ENCODE data around the gene KRT83. TPM values are rescaled to one million over a fixed set of nuclear protein-coding genes. Genes with fewer than 3 reads are reported as not detected.

The KRT83 gene
- total RNA-seq, 1 donor from 2014 or later = not detected

GRCh38 chr12:52313926-52314325, 7.3 kb downstream of the KRT83 start:
- Histone ChIP-seq H3K9me3 (no peaks in the 10 kb centered on the region), H3K4me3 (no peak overlapping the region), H3K27ac (no peak overlapping the region), H3K36me3 (no peaks in the 10 kb centered on the region), H3K27me3 (no peaks in the 10 kb centered on the region), H3K4me1 (no peaks in the 10 kb centered on the region)
- intact Hi-C loops (cut with DNase I) = no loop called here
- no peak for TF ChIP-seq CTCF (IDR thresholded peaks at IDR 0.05)
- peak in 1 of 2 donors; percentile 53 for DNase-seq (ENCODE audit: low spot score in 2 of 2)

DNA sequence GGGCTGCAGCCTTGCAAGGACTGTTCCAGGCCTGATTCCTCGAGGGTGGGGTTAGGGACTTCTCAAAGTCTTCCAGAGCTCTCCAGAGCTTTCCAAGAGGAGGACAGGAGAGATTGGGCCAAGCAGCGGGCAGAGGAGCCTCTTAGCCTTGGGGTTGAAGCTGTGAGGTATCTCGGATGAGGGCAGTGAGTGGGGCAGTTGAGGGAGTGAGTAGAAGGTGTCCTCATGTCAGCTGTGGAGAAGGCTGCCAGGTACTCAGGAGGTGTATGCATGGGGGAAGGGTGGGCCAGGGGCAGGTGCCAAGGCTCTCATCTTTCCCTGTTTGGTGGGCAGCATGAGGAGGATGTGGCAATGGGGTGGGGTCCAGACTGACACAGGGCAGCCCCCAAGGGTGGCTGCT, 7.7 kb downstream of the KRT83 start:
- Histone ChIP-seq H3K27me3 (no peaks in the 10 kb centered on the region), H3K4me1 (no peaks in the 10 kb centered on the region), H3K27ac (no peak overlapping the region), H3K9me3 (no peaks in the 10 kb centered on the region), H3K4me3 (no peak overlapping the region), H3K36me3 (no peaks in the 10 kb centered on the region)
- TF ChIP-seq CTCF (IDR thresholded peaks at IDR 0.05) = no peak
- peak in 1 of 2 donors; percentile 45 for DNase-seq (ENCODE audit: low spot score in 2 of 2)
- intact Hi-C loops (cut with DNase I) = no loop called here

GRCh38 chr12:52312086-52312485, 9.1 kb downstream of the KRT83 start:
- H3K9me3 ChIP-seq = no peaks in the 10 kb centered on the region
- no peak for TF ChIP-seq CTCF (IDR thresholded peaks at IDR 0.05)
- intact Hi-C loops (cut with DNase I) = no loop called here
- no peak overlapping the region for H3K4me3 ChIP-seq
- H3K4me1 ChIP-seq = peaks cover 4 to 5% of the 10 kb centered on the region in 2 donors
- no peak for DNase-seq (ENCODE audit: low spot score in 2 of 2)
- no peak overlapping the region for H3K27ac ChIP-seq
- H3K36me3 ChIP-seq = no peaks in the 10 kb centered on the region
- H3K27me3 ChIP-seq = no peaks in the 10 kb centered on the region

DNA sequence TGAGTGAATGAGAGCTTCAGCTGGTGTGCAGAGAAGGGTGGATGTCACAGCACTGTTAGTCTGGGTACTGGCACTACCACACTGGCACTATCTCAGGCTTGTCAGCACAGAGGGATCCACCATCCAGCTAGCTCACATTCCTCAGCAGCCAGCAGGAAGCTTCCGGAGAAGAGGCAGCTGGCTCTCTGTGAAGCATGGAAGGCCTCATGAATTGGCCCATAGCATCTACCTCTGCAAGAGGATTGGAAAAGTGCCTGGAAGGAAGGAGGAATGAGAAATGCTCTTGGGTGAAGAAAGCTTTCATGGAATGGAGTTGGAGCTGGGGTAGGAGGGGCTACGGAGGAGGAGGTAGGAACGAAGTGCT, 9.9 kb downstream of the KRT83 start:
- no peaks in the 10 kb centered on the region for H3K9me3 ChIP-seq
- no peak for DNase-seq (ENCODE audit: low spot score in 2 of 2)
- TF ChIP-seq CTCF (IDR thresholded peaks at IDR 0.05) = no peak
- no peak overlapping the region for H3K27ac ChIP-seq
- intact Hi-C loops (cut with DNase I) = no loop called here
- no peak overlapping the region for H3K4me3 ChIP-seq
- no peaks in the 10 kb centered on the region for H3K27me3 ChIP-seq
- no peaks in the 10 kb centered on the region for H3K36me3 ChIP-seq
- peaks cover 4 to 5% of the 10 kb centered on the region in 2 donors for H3K4me1 ChIP-seq

DNA sequence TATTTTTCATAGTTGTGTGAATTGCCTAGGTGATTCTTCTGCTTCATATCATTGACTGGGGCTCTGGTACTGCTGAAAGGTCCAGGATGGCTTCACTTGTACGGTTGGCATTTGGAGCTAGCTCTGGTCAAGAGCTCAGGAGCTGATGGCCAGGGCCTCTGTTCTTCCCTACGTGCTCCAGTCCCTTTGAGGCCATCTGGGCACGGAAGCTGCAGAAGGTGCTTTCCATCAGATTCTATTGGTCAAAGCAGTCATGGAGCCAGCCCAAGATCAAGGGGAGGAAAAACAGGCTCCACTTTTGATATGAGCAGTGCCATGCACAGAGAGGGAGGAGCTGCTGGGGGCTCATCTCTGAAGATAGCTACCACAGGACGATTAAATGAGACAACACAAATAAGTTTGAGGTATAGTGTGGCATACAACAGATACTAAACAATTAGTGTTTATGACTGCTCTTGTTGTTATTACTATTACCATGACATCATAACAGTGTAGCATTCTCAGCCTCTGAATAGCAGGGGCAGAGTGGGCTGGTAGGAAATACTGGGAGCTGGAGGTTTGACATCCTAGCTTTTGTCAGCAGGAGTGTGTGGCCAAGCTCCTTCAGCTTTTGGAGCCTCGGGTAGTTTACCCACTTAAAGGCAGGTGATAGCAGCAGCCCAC, 10.4 kb downstream of the KRT83 start:
- Histone ChIP-seq H3K36me3 (no peaks in the 10 kb centered on the region), H3K27ac (no peak overlapping the region), H3K4me3 (no peak overlapping the region), H3K4me1 (peaks cover 4 to 5% of the 10 kb centered on the region in 2 donors), H3K9me3 (no peaks in the 10 kb centered on the region), H3K27me3 (no peaks in the 10 kb centered on the region)
- DNase-seq (ENCODE audit: low spot score in 2 of 2) = no peak
- intact Hi-C loops (cut with DNase I) = no loop called here
- no peak for TF ChIP-seq CTCF (IDR thresholded peaks at IDR 0.05)

All from ascending aorta (tissue), 2 donors.